PC-3 (cell line): ENCODE data around the gene OR6K2. TPM values are rescaled to one million over a fixed set of nuclear protein-coding genes. Genes with fewer than 3 reads are reported as not detected.

Experiments
- ATAC-seq: fragments of 200-7000 bp; cut with Tn5 transposase; 2 replicates; pipeline ENCODE4 v1.9.1; 2020; ENCODE audit warnings: mild to moderate bottlenecking, moderate library complexity
- Bru-seq: library from RNA; stranded (reverse); fragments of 400-500 nt; gene quantifications from one replicate; lab custom pipeline; 2021; lab: Mats Ljungman, UMichigan
- BruChase-seq, 2 experiments: library from RNA; stranded (reverse); fragments of 400-500 nt; gene quantifications; one replicate each; lab custom pipeline; 2021; lab: Mats Ljungman, UMichigan
- BruUV-seq: library from RNA; stranded (reverse); fragments of 400-500 nt; replicated peaks from 2 replicates; lab custom pipeline; 2021; lab: Mats Ljungman, UMichigan
- CTCF ChIA-PET: fragments of 300-600 bp; sonication (Branson Sonifier 250); formaldehyde crosslinking; loops from one replicate; lab custom pipeline; 2022; ENCODE audit warnings: antibody characterized with exemption; lab: Charles Lee
- POLR2A ChIA-PET: fragments of 300-600 bp; sonication (Branson Sonifier 250); formaldehyde crosslinking; loops from one replicate; lab custom pipeline; 2022; ENCODE audit warnings: antibody characterized with exemption; ENCODE audit not compliant: unreplicated experiment; lab: Charles Lee
- DNase-seq: peaks from one replicate; pipeline ENCODE4 v3.0.0-alpha.2; 2015
- H2AFZ ChIP-seq: fragments of 300-600 bp; sonication (generic); 2 replicates; pipeline ENCODE4 v1.6.0; 2016; ENCODE audit warnings: antibody characterized with exemption, low read length
- H3F3A ChIP-seq: fragments of 300-600 bp; sonication (generic); one replicate; pipeline ENCODE4 v1.6.0; 2017; ENCODE audit warnings: antibody characterized with exemption, low read length, control low read depth, mild to moderate bottlenecking; ENCODE audit not compliant: unreplicated experiment
- H3K27ac ChIP-seq: fragments of 300-600 bp; sonication (generic); 2 replicates; pipeline ENCODE4 v1.5.1; 2016; ENCODE audit warnings: mild to moderate bottlenecking, low read length
- H3K27me3 ChIP-seq: fragments of 300-600 bp; sonication (generic); 2 replicates; pipeline ENCODE4 v1.6.1; 2016; ENCODE audit warnings: low read length, mixed read lengths
- H3K36me3 ChIP-seq: fragments of 300-600 bp; sonication (generic); 2 replicates; pipeline ENCODE4 v1.6.1; 2016; ENCODE audit warnings: low read depth, mixed run types, low read length, mixed read lengths
- H3K4me1 ChIP-seq: fragments of 300-600 bp; sonication (generic); 2 replicates; pipeline ENCODE4 v1.5.1; 2016; ENCODE audit warnings: low read length; ENCODE audit not compliant: insufficient read depth
- H3K4me2 ChIP-seq: fragments of 300-600 bp; sonication (generic); 2 replicates; pipeline ENCODE4 v1.6.0; 2016; ENCODE audit warnings: low read length
- H3K4me3 ChIP-seq: fragments of 300-600 bp; sonication (generic); 2 replicates; pipeline ENCODE4 v1.5.1; 2016; ENCODE audit warnings: mild to moderate bottlenecking, low read length, mixed read lengths
- H3K79me2 ChIP-seq: fragments of 300-600 bp; sonication (generic); 2 replicates; pipeline ENCODE4 v1.6.1; 2017; ENCODE audit warnings: low read length, mixed read lengths
- H3K9ac ChIP-seq: fragments of 300-600 bp; sonication (generic); 2 replicates; pipeline ENCODE4 v1.6.0; 2016; ENCODE audit warnings: mild to moderate bottlenecking, low read length
- H3K9me2 ChIP-seq: fragments of 300-600 bp; sonication (generic); replicated peaks from 2 replicates; pipeline ENCODE4 v1.6.1; 2016; ENCODE audit warnings: mixed run types, low read length, mixed read lengths
- H3K9me3 ChIP-seq: fragments of 300-600 bp; sonication (generic); 2 replicates; pipeline ENCODE4 v1.6.1; 2016; ENCODE audit warnings: low read length, mixed read lengths
- H4K20me1 ChIP-seq: fragments of 300-600 bp; sonication (generic); 2 replicates; pipeline ENCODE4 v1.6.1; 2016; ENCODE audit warnings: low read length, mixed read lengths
- CTCF ChIP-seq: fragments of 300-600 bp; sonication (generic); conservative IDR thresholded peaks from 2 replicates; pipeline ENCODE4 v1.5.1; 2017; ENCODE audit warnings: antibody characterized with exemption, low read depth, mild to moderate bottlenecking, low read length
- EZH2 ChIP-seq: fragments of 300-600 bp; sonication (generic); IDR thresholded peaks from one replicate; pipeline ENCODE4 v1.6.1; 2017; ENCODE audit warnings: antibody characterized with exemption, mild to moderate bottlenecking, low read length; ENCODE audit not compliant: unreplicated experiment
- EZH2phosphoT487 ChIP-seq: fragments of 300-600 bp; sonication (generic); IDR thresholded peaks from 2 replicates; pipeline ENCODE4 v1.6.1; 2018; ENCODE audit warnings: mild to moderate bottlenecking, antibody characterized with exemption, low read length, borderline replicate concordance
- intact Hi-C: fragments of 100-400 bp; cut with micrococcal nuclease; formaldehyde crosslinking; loops from 2 replicates; pipeline ENCODE4 v1.9.0; 2023
- long read RNA-seq: library from polyadenylated mRNA; unstranded; transcript quantifications from one replicate; pipeline ENCODE4 v2.0.0, GENCODE V29; 2021; ENCODE audit not compliant: unreplicated experiment
- total RNA-seq: library from RNA; depleted of rRNA; stranded (reverse); fragments of >200 nt; gene quantifications from 2 replicates; pipeline ENCODE4 v1.2.3, GENCODE V29; 2014; rRNA removed

The OR6K2 gene
- total RNA-seq (not detected in 2 replicates), Bru-seq, nascent RNA (not detected), BruChase-seq, experiment 1, labeled RNA remaining after a 6-hour chase (not detected), BruChase-seq, experiment 2, labeled RNA remaining after a 2-hour chase (not detected)
- long read RNA-seq, result 0 reads

- ChIA-PET POLR2A (no interaction called here), CTCF (no interaction called here)
- Histone ChIP-seq H3K4me3 (no peak within 1 kb of the TSS), H3K36me3 (no peaks in the 10 kb centered on the region), H3F3A (no peaks in the 10 kb centered on the region), H2AFZ (no peak within 1 kb of the TSS), H3K79me2 (no peaks in the 10 kb centered on the region), H3K27me3 (peaks cover 32% of the 10 kb centered on the region), H4K20me1 (no peaks in the 10 kb centered on the region), H3K27ac (no peak within 1 kb of the TSS), H3K9ac (no peak within 1 kb of the TSS), H3K4me1 (no peaks in the 10 kb centered on the region), H3K9me2 (no peaks in the 10 kb centered on the region), H3K4me2 (no peak within 1 kb of the TSS), H3K9me3 (no peaks in the 10 kb centered on the region)
- ATAC-seq (no peak), DNase-seq (no peak)
- no peak for TF ChIP-seq EZH2
- TF ChIP-seq EZH2phosphoT487, result no peak
- no peak for TF ChIP-seq CTCF
- no TSS peak for BruUV-seq
- intact Hi-C loops, result no loop called here
Measured at GRCh38 chr1:158700552-158700951, at the start of gene OR6K2. OR6K2 (minus strand) TSS chr1:158700652; CDS start chr1:158700652, 0 bp downstream.

GRCh38 chr1:158735848-158736247 is 35.4 kb upstream of the OR6K2 start:
- BruUV-seq, result no TSS peak
- ATAC-seq (no peak), DNase-seq (no peak)
- Histone ChIP-seq H3F3A (no peaks in the 10 kb centered on the region), H3K9me3 (no peaks in the 10 kb centered on the region), H3K27me3 (peaks cover 19% of the 10 kb centered on the region), H3K9ac (no peak overlapping the region), H3K36me3 (no peaks in the 10 kb centered on the region), H4K20me1 (no peaks in the 10 kb centered on the region), H3K79me2 (no peaks in the 10 kb centered on the region), H3K4me1 (no peaks in the 10 kb centered on the region), H2AFZ (no peak overlapping the region), H3K27ac (no peak overlapping the region), H3K4me3 (no peak overlapping the region), H3K4me2 (no peak overlapping the region), H3K9me2 (no peaks in the 10 kb centered on the region)
- ChIA-PET CTCF (no interaction called here), POLR2A (no interaction called here)
- TF ChIP-seq EZH2 (no peak), CTCF (no peak), EZH2phosphoT487 (no peak)
- intact Hi-C loops, result no loop called here

- ChIA-PET CTCF (no interaction called here), POLR2A (no interaction called here)
- no peaks in the 10 kb centered on the region for H4K20me1 ChIP-seq
- no peaks in the 10 kb centered on the region for H3K4me1 ChIP-seq
- DNase-seq (no peak), ATAC-seq (no peak)
- no peak overlapping the region for H3K27ac ChIP-seq
- H3K36me3 ChIP-seq, result no peaks in the 10 kb centered on the region
- no peaks in the 10 kb centered on the region for H3K9me2 ChIP-seq
- no peak overlapping the region for H3K4me2 ChIP-seq
- H3K9me3 ChIP-seq, result no peaks in the 10 kb centered on the region
- intact Hi-C loops, result no loop called here
- H2AFZ ChIP-seq, result no peak overlapping the region
- no peak overlapping the region for H3K4me3 ChIP-seq
- TF ChIP-seq CTCF (no peak), EZH2 (no peak), EZH2phosphoT487 (no peak)
- no TSS peak for BruUV-seq
- peaks cover 2% of the 10 kb centered on the region; the same call in 1 of the 2 replicates for H3K27me3 ChIP-seq
- H3K9ac ChIP-seq, result no peak overlapping the region
- H3F3A ChIP-seq, result no peaks in the 10 kb centered on the region
- H3K79me2 ChIP-seq, result no peaks in the 10 kb centered on the region
Measured at GRCh38 chr1:158732524-158732923, 32.1 kb upstream of the OR6K2 start.
